ENCODE results near the gene SULT1A1.

Gene SULT1A1

DNA sequence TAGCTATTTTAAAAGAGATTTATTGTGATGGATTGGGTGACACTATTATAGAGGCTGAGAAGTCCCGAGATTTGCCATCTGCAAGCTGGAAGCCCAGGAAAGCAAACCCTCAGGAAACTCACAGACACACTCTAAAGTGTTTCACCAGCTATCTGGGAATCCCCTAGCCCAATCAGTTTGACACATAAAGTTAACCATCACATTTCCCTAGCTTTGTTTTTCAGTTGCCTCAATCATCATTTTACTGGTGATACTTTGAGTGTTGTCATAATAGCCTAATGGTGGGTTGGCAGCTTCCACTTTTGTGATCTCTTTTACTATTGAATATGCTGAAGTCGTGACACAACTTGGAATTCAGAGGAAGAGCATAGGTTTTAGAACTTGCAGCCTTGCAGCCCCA lies 54.3 kb downstream of the SULT1A1 start:
- no peak for DNase-seq

Measured in COR-L47 (cell line).